GM12878 (cell line): ENCODE results near the gene ZIC1. TPM values are rescaled to one million over a fixed set of nuclear protein-coding genes. Genes with fewer than 3 reads are reported as not detected.

Experiments used
- ATAC-seq: fragments of 200-7000 bp; cut with Tn5 transposase; 3 replicates; pipeline ENCODE4 v1.9.1; 2020; ENCODE audit warnings: mild to moderate bottlenecking, moderate library complexity
- BruUV-seq: library from RNA; stranded (reverse); fragments of 400-500 nt; replicated peaks from 2 replicates; lab custom pipeline; 2021; lab: Mats Ljungman, UMichigan
- CTCF ChIA-PET: fragments of 300-600 bp; sonication (Branson Sonifier 250); formaldehyde crosslinking; extraction: SDS; loops from one replicate; lab custom pipeline; 2021; ENCODE audit warnings: inconsistent platforms; lab: Yijun Ruan, JAX
- POLR2A ChIA-PET: fragments of 350-600 bp; formaldehyde crosslinking; extraction: SDS; loops from one replicate; lab custom pipeline; 2021; ENCODE audit warnings: inconsistent platforms; lab: Charles Lee
- RAD21 ChIA-PET: fragments of 300-600 bp; sonication (Branson Sonifier 250); formaldehyde crosslinking; loops from one replicate; lab custom pipeline; 2023; ENCODE audit warnings: antibody characterized with exemption; ENCODE audit not compliant: unreplicated experiment; lab: Charles Lee
- SMC1A ChIA-PET: fragments of 300-600 bp; sonication (Branson Sonifier 250); formaldehyde crosslinking; loops from one replicate; lab custom pipeline; 2023; ENCODE audit not compliant: unreplicated experiment, uncharacterized antibody; lab: Charles Lee
- DNase-seq: peaks from one replicate; pipeline ENCODE4 v3.0.0-alpha.2; 2011; ENCODE audit warnings: low read depth, low spot score
- FAIRE-seq: peaks from 3 replicates; lab custom pipeline; 2011; peaks lifted over from hg19 to GRCh38; lab: Jason Lieb, UNC
- H2AFZ ChIP-seq: 2 replicates; pipeline ENCODE4 v1.6.0; 2011; ENCODE audit warnings: low read depth, low read length, control low read depth; ENCODE audit not compliant: control insufficient read depth
- H3K27ac ChIP-seq: 2 replicates; pipeline ENCODE4 v1.5.1; 2011; ENCODE audit warnings: control low read depth; ENCODE audit not compliant: control insufficient read depth, insufficient read depth
- H3K27me3 ChIP-seq, 2 experiments: replicated peaks in 1 of 2; 2 replicates each; pipeline versions ENCODE4 v1.6.0 to v1.6.1; 2011; ENCODE audit warnings: low read length in 1 of 2; ENCODE audit not compliant: control insufficient read depth in 2 of 2, insufficient read depth in 2 of 2
- H3K36me3 ChIP-seq, 2 experiments: 2 replicates each; pipeline ENCODE4 v1.5.1; 2011; ENCODE audit warnings: low read length in 1 of 2; ENCODE audit not compliant: control insufficient read depth in 2 of 2, insufficient read depth in 2 of 2
- H3K4me1 ChIP-seq: 2 replicates; pipeline ENCODE4 v1.6.1; 2011; ENCODE audit warnings: mild to moderate bottlenecking, low read length, moderate library complexity, mixed read lengths; ENCODE audit not compliant: control insufficient read depth, insufficient read depth
- H3K4me2 ChIP-seq: 2 replicates; pipeline ENCODE4 v1.6.0; 2011; ENCODE audit warnings: control low read depth; ENCODE audit not compliant: control insufficient read depth, insufficient read depth
- H3K4me3 ChIP-seq: fragments of 200-600 bp; sonication (generic); 2 replicates; pipeline ENCODE4 v1.5.1; 2016
- H3K79me2 ChIP-seq: 2 replicates; pipeline ENCODE4 v1.6.0; 2011; ENCODE audit warnings: low read length; ENCODE audit not compliant: control insufficient read depth, insufficient read depth
- H3K9ac ChIP-seq: 2 replicates; pipeline ENCODE4 v1.8.0; 2011; ENCODE audit warnings: low read length, control low read depth, mixed read lengths; ENCODE audit not compliant: control insufficient read depth, insufficient read depth
- H3K9me3 ChIP-seq: replicated peaks from 3 replicates; pipeline ENCODE4 v1.5.1; 2011; ENCODE audit warnings: mild to moderate bottlenecking, low read length; ENCODE audit not compliant: control insufficient read depth, insufficient read depth
- H4K20me1 ChIP-seq: 2 replicates; pipeline ENCODE4 v1.6.0; 2011; ENCODE audit not compliant: control insufficient read depth, insufficient read depth
- CREB1 ChIP-seq: IDR thresholded peaks from 2 replicates; pipeline ENCODE4 v1.6.1; 2012; ENCODE audit warnings: low read depth, mild to moderate bottlenecking, inconsistent platforms
- CUX1 ChIP-seq: IDR thresholded peaks from 2 replicates; pipeline ENCODE4 v1.6.1; 2012; ENCODE audit warnings: improper control_type of control experiment, low read depth, low read length; ENCODE audit not compliant: insufficient replicate concordance
- EZH2 ChIP-seq: IDR thresholded peaks from 2 replicates; pipeline ENCODE4 v1.6.1; 2012; ENCODE audit warnings: low read depth, mild to moderate bottlenecking, control low read depth, inconsistent platforms, low read length, borderline replicate concordance; ENCODE audit not compliant: control insufficient read depth
- MYB ChIP-seq: fragments of 150-350 bp; IDR thresholded peaks from 2 replicates; pipeline ENCODE4 v1.6.1; 2014; ENCODE audit warnings: mild to moderate bottlenecking, low read depth, low read length, borderline replicate concordance
- MYC ChIP-seq: IDR thresholded peaks from 2 replicates; pipeline ENCODE4 v1.6.1; 2011; ENCODE audit warnings: mild to moderate bottlenecking, low read length, moderate library complexity, inconsistent platforms; ENCODE audit not compliant: insufficient read depth, insufficient replicate concordance, insufficient read length, severe bottlenecking
- NBN ChIP-seq: fragments of 450-650 bp; IDR thresholded peaks from 2 replicates; pipeline ENCODE4 v1.6.1; 2016
- NKRF ChIP-seq: fragments of 450-650 bp; conservative IDR thresholded peaks from 2 replicates; pipeline ENCODE4 v1.6.1; 2017; ENCODE audit warnings: mild to moderate bottlenecking, moderate library complexity
- PAX5 ChIP-seq: IDR thresholded peaks from 2 replicates; pipeline ENCODE4 v1.6.1; 2011; ENCODE audit warnings: low read depth, low read length, borderline replicate concordance
- SUZ12 ChIP-seq: fragments of 200-600 bp; sonication (generic); IDR thresholded peaks from one replicate; pipeline ENCODE4 v1.6.1; 2018; ENCODE audit warnings: antibody characterized with exemption, mild to moderate bottlenecking; ENCODE audit not compliant: unreplicated experiment
- ZBTB33 ChIP-seq: fragments of 450-650 bp; IDR thresholded peaks from 2 replicates; pipeline ENCODE4 v1.6.1; 2017; ENCODE audit warnings: mild to moderate bottlenecking
- ZNF24 ChIP-seq: fragments of 450-650 bp; IDR thresholded peaks from 2 replicates; pipeline ENCODE4 v1.6.1; 2017; ENCODE audit warnings: antibody characterized with exemption, mild to moderate bottlenecking
- ZNF274 ChIP-seq: IDR thresholded peaks from one replicate; pipeline ENCODE4 v1.8.0; 2011; ENCODE audit not compliant: insufficient read length, insufficient read depth
- WGBS: methylation state at CpG from one replicate; pipeline ENCODE4 v1.1.6; 2016; ENCODE audit warnings: low lambda C conversion rate; ENCODE audit not compliant: insufficient replicate concordance, insufficient coverage; ENCODE audit errors: missing lambda C conversion rate; 5-methylcytosine and 5-hydroxymethylcytosine counted together
- in situ Hi-C: fragments of 300-500 bp; cut with MboI; formaldehyde crosslinking; loops from 9 replicates; pipeline ENCODE4 v1.14.3; 2018; ENCODE audit warnings: mixed read lengths
- intact Hi-C: fragments of 100-400 bp; cut with micrococcal nuclease; formaldehyde crosslinking; loops from one replicate; pipeline ENCODE4 v1.14.2; 2022; ENCODE audit not compliant: unreplicated experiment
- polyA plus RNA-seq, 11 experiments: library from polyadenylated mRNA; depleted of rRNA in 4 of 11; unstranded in 6 of 11; stranded (reverse) in 5 of 11; fragments of >200 nt; fragmentation: Nextera tagmentation in 4 of 11; fragmentation: Illumina TruSeq in 1 of 11; extraction: Ambion mirVana in 4 of 11; extraction: Trizol in 1 of 11; gene quantifications; 1 replicate in 1 of 11; 2 replicates in 10 of 11; pipeline versions ENCODE4 v1.2.1 to v1.2.3, GENCODE V29; 2011 to 2016; ENCODE audit warnings: inconsistent platforms in 2 of 11, missing spikeins in 2 of 11, low read depth in 1 of 11
- total RNA-seq, 4 experiments: library from RNA; depleted of rRNA in 3 of 4; stranded (reverse); fragments of >200 nt in 3 of 4; fragmentation: Illumina TruSeq in 1 of 4; extraction: Trizol in 1 of 4; gene quantifications; 2 replicates each; pipeline versions ENCODE4 v1.2.1 to v1.2.3, GENCODE V29; 2013 to 2021

The ZIC1 gene
- total and polyA plus RNA-seq, 10 of the 15 experiments (the other 5 are each of a cell fraction or from before 2014, with no cell fraction given) = not detected

GRCh38 chr3:147395899-147396711, 13.1 kb upstream of the ZIC1 start:
- Histone ChIP-seq H3K36me3 (no peaks in the 10 kb centered on the region), H3K4me3 (no peak overlapping the region), H3K27ac (no peak overlapping the region), H3K27me3 (peaks cover 2 to 11% of the 10 kb centered on the region in 2 experiments), H3K4me2 (no peak overlapping the region), H3K79me2 (no peaks in the 10 kb centered on the region), H3K9ac (no peak overlapping the region), H4K20me1 (no peaks in the 10 kb centered on the region), H3K4me1 (no peaks in the 10 kb centered on the region), H2AFZ (no peak overlapping the region)
- intact Hi-C loops = no loop called here
- RAD21 ChIA-PET = no interaction called here
- 64% methylated on average over 63 of the region's 65 CpGs for WGBS
- DNase-seq (no peak), ATAC-seq (no peak)
- no TSS peak for BruUV-seq
- TF ChIP-seq CREB1 (no peak), NKRF (no peak), NBN (no peak), PAX5 (no peak), ZNF274 (no peak), EZH2 (no peak), MYC (no peak), SUZ12 (no peak), ZNF24 (no peak), MYB (no peak), CUX1 (no peak), ZBTB33 (no peak)
- TF ChIP-seq, all 136 proteins: peak for 0
- CTCF ChIA-PET = no interaction called here
- SMC1A ChIA-PET = no interaction called here
- H3K9me3 ChIP-seq = peaks cover 8% of the 10 kb centered on the region; the same call in 2 of the 3 replicates
- in situ Hi-C loops = no loop called here
- FAIRE-seq = no peak
- POLR2A ChIA-PET = no interaction called here
